Embryonic facial prominence (tissue), 1 donor: ENCODE data around the gene ACSBG1.

Experiments used
- DNase-seq: peaks from one replicate; pipeline ENCODE4 v3.0.0-alpha.2; 2016; ENCODE audit errors: extremely low spot score

Gene ACSBG1

GRCh38 chr15:78130466-78131294, 103.7 kb downstream of the ACSBG1 start:
- no peak for DNase-seq

- no peak for DNase-seq
Observed at GRCh38 chr15:78129751-78130287, 104.5 kb downstream of the ACSBG1 start.

DNA sequence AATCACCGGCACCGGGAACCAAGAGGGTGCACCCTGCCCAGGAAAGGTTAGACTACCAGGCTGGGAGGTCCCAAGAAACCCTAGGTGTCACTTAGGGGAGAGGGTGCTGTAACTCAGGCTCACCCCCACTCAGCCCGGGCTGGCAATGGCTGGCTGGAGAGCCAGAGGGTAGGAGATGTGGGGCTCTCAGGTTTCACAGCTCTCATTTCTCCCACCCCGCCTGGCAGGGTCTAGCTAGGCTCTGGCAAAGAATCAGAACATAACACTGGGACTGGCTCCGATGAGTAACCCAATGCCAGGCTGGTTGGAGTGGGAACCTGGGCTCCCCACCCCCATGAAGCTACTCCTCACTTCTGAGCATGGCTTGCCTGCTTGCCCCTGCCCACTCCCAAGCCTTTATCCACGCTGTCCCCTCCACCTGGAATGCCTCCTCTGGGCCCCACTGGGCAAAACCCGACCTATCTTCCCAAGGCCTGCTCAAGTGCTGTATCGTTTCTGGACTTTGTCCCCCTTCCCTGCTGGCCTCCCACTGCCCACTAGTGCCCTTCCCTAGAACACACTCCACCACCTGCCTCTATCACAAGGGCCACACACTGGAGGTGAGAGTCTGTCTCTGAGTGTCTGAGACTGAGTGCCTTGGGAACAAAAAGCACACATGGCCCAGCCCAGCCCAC, 105.2 kb downstream of the ACSBG1 start:
- DNase-seq = no peak

- no peak for DNase-seq
Observed at GRCh38 chr15:78127882-78128281, 106.5 kb downstream of the ACSBG1 start.

GRCh38 chr15:78125267-78125666, 109.1 kb downstream of the ACSBG1 start:
- DNase-seq = no peak

- DNase-seq = no peak
Observed at GRCh38 chr15:78120523-78120922, 113.8 kb downstream of the ACSBG1 start.
